AG04450 (cell line): ENCODE results near the gene STOML1. TPM values are rescaled to one million over a fixed set of nuclear protein-coding genes. Genes with fewer than 3 reads are reported as not detected.

Experiments used
- CTCF ChIA-PET: fragments of 300-600, 350-600 bp; formaldehyde crosslinking; extraction: SDS; loops from one replicate; lab custom pipeline; 2022; ENCODE audit warnings: antibody characterized with exemption, inconsistent platforms; lab: Charles Lee
- POLR2A ChIA-PET: fragments of 350-600 bp; formaldehyde crosslinking; extraction: SDS; loops from one replicate; lab custom pipeline; 2021; ENCODE audit warnings: antibody characterized with exemption, inconsistent platforms; lab: Yijun Ruan, JAX
- DNase-seq: peaks from one replicate; pipeline ENCODE4 v3.0.0-alpha.2; 2011; ENCODE audit warnings: low read depth, low spot score
- H3K27ac ChIP-seq: one replicate; pipeline ENCODE4 v1.5.1; 2012; ENCODE audit warnings: low read depth, low read length, control low read depth
- H3K27me3 ChIP-seq: one replicate; pipeline ENCODE4 v1.6.0; 2012; ENCODE audit warnings: low read length; ENCODE audit not compliant: control insufficient read depth, insufficient read depth
- H3K4me3 ChIP-seq: 2 replicates; pipeline ENCODE4 v1.5.1; 2011; ENCODE audit warnings: mild to moderate bottlenecking, low read depth, low read length, control low read depth
- H3K9me3 ChIP-seq: 2 replicates; pipeline ENCODE4 v1.5.1; 2012; ENCODE audit warnings: low read length; ENCODE audit not compliant: control insufficient read depth, insufficient read depth
- CTCF ChIP-seq: IDR thresholded peaks from 2 replicates; pipeline ENCODE4 v1.5.1; 2011; ENCODE audit warnings: low read depth, low read length, control low read depth, inconsistent platforms
- polyA plus RNA-seq: library from polyadenylated mRNA; depleted of rRNA; stranded (reverse); fragments of >200 nt; gene quantifications from 2 replicates; pipeline ENCODE4 v1.2.3, GENCODE V29; 2011

Gene STOML1
- polyA plus RNA-seq, 1 experiment, result 7.3 TPM

DNA sequence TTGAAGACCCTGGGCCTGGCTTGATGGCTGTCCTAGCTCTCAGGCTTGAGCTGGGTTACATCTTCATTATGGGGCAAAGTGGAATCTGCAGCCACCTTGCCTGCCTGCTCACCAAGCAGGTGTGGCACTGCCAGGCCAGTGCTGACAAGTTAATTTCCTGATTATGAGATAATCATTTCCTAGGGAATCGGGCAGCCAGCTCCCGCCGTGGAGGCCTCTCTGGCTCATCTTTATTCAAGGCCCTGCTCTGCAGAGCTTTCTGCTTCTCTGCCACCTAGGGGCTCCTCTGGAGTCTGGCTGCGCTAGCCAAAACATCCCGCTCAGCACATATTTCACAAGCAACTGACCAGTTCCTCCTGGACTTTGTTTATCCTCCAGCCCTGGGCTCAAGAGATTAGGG, 55.9 kb downstream of the STOML1 start:
- TF ChIP-seq CTCF, result peak; percentile 57
- CTCF ChIA-PET, result interaction anchor here (0.5 to 2.7 kb wide), 11 partner anchors 9 to 522 kb away, joined by 3 to 11 read pairs (median 5); partner anchors contain the start of gene TBC1D21
- Histone ChIP-seq H3K27ac (peak overlapping the region; percentile 47), H3K27me3 (no peaks in the 10 kb centered on the region), H3K9me3 (no peaks in the 10 kb centered on the region), H3K4me3 (no peak overlapping the region)
- POLR2A ChIA-PET, result interaction anchor here (0.6 to 2.5 kb wide), 3 partner anchors 9 to 14 kb away, joined by 3 to 17 read pairs (median 5); partner anchors contain the start of gene LOXL1
- no peak for DNase-seq

GRCh38 chr15:73935547-73935946, 56.5 kb downstream of the STOML1 start:
- no peaks in the 10 kb centered on the region for H3K27me3 ChIP-seq
- H3K9me3 ChIP-seq, result no peaks in the 10 kb centered on the region
- no peak overlapping the region for H3K4me3 ChIP-seq
- POLR2A ChIA-PET, result interaction anchor here (0.6 to 2.5 kb wide), 3 partner anchors 8 to 13 kb away, joined by 3 to 17 read pairs (median 5); partner anchors contain the start of gene LOXL1
- no peak for TF ChIP-seq CTCF
- CTCF ChIA-PET, result interaction anchor here (0.5 to 2.7 kb wide), 10 partner anchors 8 to 522 kb away, joined by 3 to 11 read pairs (median 5); partner anchors contain the start of gene TBC1D21
- H3K27ac ChIP-seq, result peak overlapping the region; percentile 47
- no peak for DNase-seq

DNA sequence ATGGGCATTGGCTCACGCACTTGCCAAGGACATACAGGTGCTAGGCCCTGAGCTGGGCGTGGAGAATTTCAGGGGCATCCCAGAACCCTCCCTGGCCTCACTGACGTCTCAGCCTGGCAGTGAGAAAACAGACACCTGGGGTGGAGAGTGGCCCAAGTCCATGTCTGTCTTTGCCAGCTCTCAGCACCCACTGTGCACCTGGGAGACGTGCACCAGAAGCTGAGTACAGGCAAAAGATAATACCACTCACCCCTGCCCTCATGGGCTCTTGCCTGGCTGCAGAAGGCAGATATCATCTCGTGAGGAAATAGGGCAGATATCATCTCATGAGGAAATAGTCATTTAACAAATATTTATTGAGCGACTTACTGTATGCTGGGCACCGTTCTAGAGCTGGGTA, 57.8 kb downstream of the STOML1 start:
- no peak for TF ChIP-seq CTCF
- Histone ChIP-seq H3K27me3 (no peaks in the 10 kb centered on the region), H3K4me3 (no peak overlapping the region), H3K9me3 (no peaks in the 10 kb centered on the region), H3K27ac (no peak overlapping the region)
- DNase-seq, result no peak
- ChIA-PET CTCF (interaction anchor here (0.8 to 1.8 kb wide), 4 partner anchors 17 to 102 kb away, joined by 3 to 8 read pairs (median 4); no protein-coding TSS in a partner anchor), POLR2A (no interaction called here)

- H3K4me3 ChIP-seq, result no peak overlapping the region
- no peaks in the 10 kb centered on the region for H3K27me3 ChIP-seq
- ChIA-PET POLR2A (no interaction called here), CTCF (interaction anchor here (0.8 to 1.8 kb wide), 4 partner anchors 25 to 1452 kb away, joined by 3 to 8 read pairs (median 3); no protein-coding TSS in a partner anchor)
- no peak overlapping the region for H3K27ac ChIP-seq
- TF ChIP-seq CTCF, result no peak
- DNase-seq, result no peak
- H3K9me3 ChIP-seq, result no peaks in the 10 kb centered on the region
These were observed 59.5 kb downstream of the STOML1 start for GRCh38 chr15:73932381-73933191.

- no peak overlapping the region for H3K4me3 ChIP-seq
- peak overlapping the region; percentile 84 for H3K27ac ChIP-seq
- H3K9me3 ChIP-seq, result no peaks in the 10 kb centered on the region; the same call in 1 of the 2 replicates
- H3K27me3 ChIP-seq, result no peaks in the 10 kb centered on the region
- no peak for DNase-seq
- POLR2A ChIA-PET, result no interaction called here
- TF ChIP-seq CTCF, result no peak
- CTCF ChIA-PET, result interaction anchor here (0.8 to 1.5 kb wide), 2 partner anchors 57 to 1451 kb away, joined by 3 to 4 read pairs; no protein-coding TSS in a partner anchor
These were observed 60.7 kb downstream of the STOML1 start for GRCh38 chr15:73931441-73931840.
